B cell (primary cell): ENCODE results near the gene DCDC2C. TPM values are rescaled to one million over a fixed set of nuclear protein-coding genes. Genes with fewer than 3 reads are reported as not detected.

Experiments
- ATAC-seq: fragments of 200-7000 bp; cut with Tn5 transposase; one replicate; pipeline ENCODE4 v1.10.0; 2021; ENCODE audit warnings: low read depth, mild to moderate bottlenecking, moderate number of reproducible peaks, moderate library complexity
- CTCF ChIA-PET: fragments of 350-600 bp; sonication (Branson Sonifier 250); formaldehyde crosslinking; loops from one replicate; lab custom pipeline; 2021; ENCODE audit warnings: antibody characterized with exemption, inconsistent platforms; lab: Charles Lee
- POLR2A ChIA-PET: fragments of 350-600 bp; sonication (Branson Sonifier 250); formaldehyde crosslinking; loops from one replicate; lab custom pipeline; 2021; ENCODE audit warnings: antibody characterized with exemption; lab: Charles Lee
- DNase-seq: peaks from one replicate; pipeline ENCODE4 v3.0.0; 2013
- H2AFZ ChIP-seq: 2 replicates; pipeline ENCODE4 v1.6.1; 2012; ENCODE audit warnings: mild to moderate bottlenecking, low read depth, low read length; ENCODE audit not compliant: insufficient read depth, poor library complexity, severe bottlenecking
- H3K27ac ChIP-seq, 2 donors: 1 replicate in 1 of 2; 2 replicates in 1 of 2; pipeline ENCODE4 v1.5.1; 2012 to 2013; ENCODE audit warnings: low read length in 2 of 2, mild to moderate bottlenecking in 2 of 2, moderate library complexity in 1 of 2
- H3K27me3 ChIP-seq, 4 experiments: fragments of 200-600 bp in 1 of 4; sonication (generic) in 1 of 4; replicated peaks in 1 of 4; 1 replicate in 2 of 4; 2 replicates in 2 of 4; pipeline versions ENCODE4 v1.6.1 to v1.7.0; 2013 to 2016; ENCODE audit warnings: low read length in 3 of 4, mild to moderate bottlenecking in 2 of 4, mixed read lengths in 1 of 4, moderate library complexity in 1 of 4; ENCODE audit not compliant: insufficient read depth in 4 of 4, control insufficient read depth in 3 of 4; ENCODE audit errors: control extremely low read depth in 1 of 4
- H3K36me3 ChIP-seq, 2 experiments: replicated peaks in 1 of 2; 1 replicate in 1 of 2; 2 replicates in 1 of 2; pipeline versions ENCODE4 v1.6.1 to v1.7.1; 2013; ENCODE audit warnings: low read length in 1 of 2; ENCODE audit not compliant: insufficient read depth in 2 of 2, control insufficient read depth in 1 of 2; ENCODE audit errors: control extremely low read depth in 1 of 2, extremely low read depth in 1 of 2
- H3K4me1 ChIP-seq, 2 donors: fragments of 200-600 bp in 1 of 2; sonication (generic) in 1 of 2; 1 replicate in 1 of 2; 2 replicates in 1 of 2; pipeline versions ENCODE4 v1.5.1 to v1.6.1; 2013 to 2017; ENCODE audit warnings: low read length in 2 of 2; ENCODE audit not compliant: control insufficient read depth in 2 of 2, insufficient read depth in 2 of 2
- H3K4me2 ChIP-seq: replicated peaks from 2 replicates; pipeline ENCODE3; 2012; ENCODE audit warnings: mild to moderate bottlenecking, low read depth, low read length; ENCODE audit not compliant: poor library complexity, severe bottlenecking
- H3K4me3 ChIP-seq, 5 experiments: fragments of 200-600 bp in 1 of 5; sonication (generic) in 1 of 5; 1 replicate in 3 of 5; 2 replicates in 2 of 5; pipeline versions ENCODE4 v1.5.1 to v1.7.0; 2011 to 2016; ENCODE audit warnings: low read length in 4 of 5, mild to moderate bottlenecking in 4 of 5, low read depth in 2 of 5, control low read depth in 1 of 5, moderate library complexity in 1 of 5; ENCODE audit not compliant: insufficient read depth in 1 of 5; ENCODE audit errors: control extremely low read depth in 1 of 5, extremely low read depth in 1 of 5
- H3K79me2 ChIP-seq: fragments of 200-600 bp; sonication (generic); one replicate; pipeline ENCODE4 v1.6.0; 2016; ENCODE audit warnings: low read length; ENCODE audit not compliant: control insufficient read depth, insufficient read depth
- H3K9ac ChIP-seq: fragments of 200-600 bp; sonication (generic); 2 replicates; pipeline ENCODE4 v1.6.1; 2017; ENCODE audit warnings: mild to moderate bottlenecking, low read length, moderate library complexity
- H3K9me3 ChIP-seq, 3 donors: one replicate each; pipeline versions ENCODE4 v1.6.1 to v1.7.1; 2013; ENCODE audit warnings: low read length in 2 of 3; ENCODE audit not compliant: control insufficient read depth in 2 of 3, insufficient read depth in 1 of 3; ENCODE audit errors: control extremely low read depth in 1 of 3
- H4K20me1 ChIP-seq: 2 replicates; pipeline ENCODE4 v1.6.0; 2012; ENCODE audit warnings: mild to moderate bottlenecking, low read length; ENCODE audit not compliant: insufficient read depth, control insufficient read depth, poor library complexity, severe bottlenecking
- H3K27ac Mint-ChIP-seq: one replicate; pipeline ENCODE4 v1.8.0; 2021; ENCODE audit warnings: mixed read lengths
- H3K27me3 Mint-ChIP-seq: one replicate; pipeline ENCODE4 v1.8.0; 2021; ENCODE audit warnings: mixed read lengths
- H3K4me1 Mint-ChIP-seq: one replicate; pipeline ENCODE4 v1.8.0; 2021; ENCODE audit warnings: mixed read lengths
- H3K4me3 Mint-ChIP-seq: one replicate; pipeline ENCODE4 v1.8.0; 2021; ENCODE audit warnings: mixed read lengths
- H3K9me3 Mint-ChIP-seq: one replicate; pipeline ENCODE4 v1.8.0; 2022; ENCODE audit warnings: mixed read lengths; ENCODE audit not compliant: insufficient read depth
- EZH2 ChIP-seq: IDR thresholded peaks from 2 replicates; pipeline ENCODE4 v1.6.1; 2012; ENCODE audit warnings: borderline replicate concordance, low read depth, mild to moderate bottlenecking, moderate library complexity, low read length; ENCODE audit not compliant: insufficient read depth, poor library complexity, severe bottlenecking
- WGBS: methylation state at CpG from one replicate; pipeline ENCODE4 v1.1.5; 2013; ENCODE audit warnings: missing lambda C conversion rate; ENCODE audit not compliant: insufficient coverage; 5-methylcytosine and 5-hydroxymethylcytosine counted together
- intact Hi-C: fragments of 100-400 bp; cut with micrococcal nuclease; formaldehyde crosslinking; loops from one replicate; pipeline ENCODE4 v1.10.0; 2022
- polyA plus RNA-seq: library from polyadenylated mRNA; depleted of rRNA; stranded (reverse); fragments of >200 nt; gene quantifications from 2 replicates; pipeline ENCODE4 v1.2.3, GENCODE V29; 2012
- total RNA-seq, 2 donors: library from RNA; stranded (reverse); fragments of 120-200 nt in 1 of 2; gene quantifications; 1 replicate in 1 of 2; 2 replicates in 1 of 2; pipeline versions ENCODE4 v1.2.3 to v1.2.4, GENCODE V29; 2013 to 2022
- TF ChIP-seq, protein P1 (sequence below): fragments of 200-600 bp; IDR thresholded peaks from one replicate; pipeline ENCODE4 v1.8.0; 2022; ENCODE audit warnings: antibody characterized with exemption, mild to moderate bottlenecking

Gene DCDC2C
- total and polyA plus RNA-seq, 2 donors (not counting 1 experiment from before 2014, with no cell fraction given), result not detected

DNA sequence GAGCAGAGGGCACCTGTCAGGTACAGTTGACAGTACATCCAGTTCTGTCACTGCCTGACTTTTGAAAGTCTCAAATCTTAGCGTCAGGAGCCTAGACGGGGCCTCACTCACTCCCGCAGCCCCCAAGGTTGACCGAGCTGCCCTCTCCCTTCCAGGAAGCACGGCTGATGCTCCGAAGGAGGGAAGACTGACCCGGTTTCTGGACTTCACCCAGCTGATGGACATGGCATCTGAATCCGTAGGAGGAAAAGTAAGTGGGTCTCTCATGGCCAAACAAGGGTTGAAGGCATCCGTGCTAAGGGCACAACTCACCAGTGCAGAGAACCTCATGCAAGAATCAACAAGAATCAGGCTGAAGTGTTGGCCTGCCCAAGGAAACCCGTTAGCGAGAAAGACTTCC lies 32.4 kb upstream of the DCDC2C start:
- ATAC-seq, result no peak
- DNase-seq, result no peak
- H3K27ac Mint-ChIP-seq, result no peak overlapping the region
- H3K4me3 Mint-ChIP-seq, result no peak overlapping the region
- TF ChIP-seq, protein P1, sequence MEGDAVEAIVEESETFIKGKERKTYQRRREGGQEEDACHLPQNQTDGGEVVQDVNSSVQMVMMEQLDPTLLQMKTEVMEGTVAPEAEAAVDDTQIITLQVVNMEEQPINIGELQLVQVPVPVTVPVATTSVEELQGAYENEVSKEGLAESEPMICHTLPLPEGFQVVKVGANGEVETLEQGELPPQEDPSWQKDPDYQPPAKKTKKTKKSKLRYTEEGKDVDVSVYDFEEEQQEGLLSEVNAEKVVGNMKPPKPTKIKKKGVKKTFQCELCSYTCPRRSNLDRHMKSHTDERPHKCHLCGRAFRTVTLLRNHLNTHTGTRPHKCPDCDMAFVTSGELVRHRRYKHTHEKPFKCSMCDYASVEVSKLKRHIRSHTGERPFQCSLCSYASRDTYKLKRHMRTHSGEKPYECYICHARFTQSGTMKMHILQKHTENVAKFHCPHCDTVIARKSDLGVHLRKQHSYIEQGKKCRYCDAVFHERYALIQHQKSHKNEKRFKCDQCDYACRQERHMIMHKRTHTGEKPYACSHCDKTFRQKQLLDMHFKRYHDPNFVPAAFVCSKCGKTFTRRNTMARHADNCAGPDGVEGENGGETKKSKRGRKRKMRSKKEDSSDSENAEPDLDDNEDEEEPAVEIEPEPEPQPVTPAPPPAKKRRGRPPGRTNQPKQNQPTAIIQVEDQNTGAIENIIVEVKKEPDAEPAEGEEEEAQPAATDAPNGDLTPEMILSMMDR, result no peak
- no peak for TF ChIP-seq EZH2
- Histone ChIP-seq H3K4me3 (no peak overlapping the region), H3K4me2 (no peak overlapping the region), H3K9me3 (no peaks in the 10 kb centered on the region), H3K79me2 (no peaks in the 10 kb centered on the region), H3K36me3 (no peaks in the 10 kb centered on the region), H4K20me1 (no peaks in the 10 kb centered on the region), H3K4me1 (no peaks in the 10 kb centered on the region), H3K27me3 (no peaks in the 10 kb centered on the region), H3K9ac (no peak overlapping the region), H2AFZ (no peak overlapping the region), H3K27ac (no peak overlapping the region)
- no peaks in the 10 kb centered on the region for H3K9me3 Mint-ChIP-seq
- CTCF ChIA-PET, result no interaction called here
- 92% methylated on average over 10 of the region's 11 CpGs for WGBS
- H3K27me3 Mint-ChIP-seq, result peaks cover 11% of the 10 kb centered on the region
- intact Hi-C loops, result no loop called here
- H3K4me1 Mint-ChIP-seq, result no peaks in the 10 kb centered on the region
- POLR2A ChIA-PET, result no interaction called here

DNA sequence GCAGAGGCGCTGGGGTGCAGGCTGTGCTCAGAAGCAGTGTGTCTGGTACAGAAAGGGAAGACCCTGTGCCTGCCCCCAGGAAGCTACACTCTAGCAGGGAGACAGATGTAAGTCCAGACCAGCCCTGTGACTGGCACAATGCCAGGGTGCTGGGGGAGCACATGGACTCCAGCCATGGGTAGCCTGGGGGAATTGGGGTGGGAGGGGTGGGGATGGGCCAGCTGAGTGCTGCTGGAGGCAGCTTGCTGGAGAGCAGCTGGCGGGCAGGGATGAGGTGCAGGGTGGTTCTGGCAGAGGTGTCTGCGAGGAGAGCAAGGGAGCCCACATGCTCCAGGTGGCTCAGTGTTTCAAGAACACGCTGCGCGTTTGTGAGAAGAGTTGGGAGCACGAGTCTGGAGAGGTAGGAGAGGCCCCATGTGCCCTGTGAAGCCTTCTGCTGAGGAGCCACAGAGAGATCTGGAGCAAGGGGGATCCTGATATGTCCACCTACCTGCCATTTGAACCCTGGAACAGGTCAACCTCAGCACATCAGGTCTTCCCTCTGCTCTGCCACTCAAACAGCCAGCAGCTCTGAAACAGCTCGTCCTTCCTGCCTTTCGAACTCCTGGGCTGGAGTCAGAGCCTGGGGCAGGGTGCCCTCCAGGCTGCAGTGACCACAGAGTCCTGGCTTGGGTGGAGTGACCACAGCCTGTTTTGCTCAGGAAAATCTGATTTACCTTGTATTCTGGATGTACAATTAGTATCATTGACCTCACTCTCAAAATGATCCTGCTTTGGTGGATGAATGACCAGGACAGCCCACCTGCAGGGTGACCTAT lies 30.3 kb upstream of the DCDC2C start:
- CTCF ChIA-PET, result no interaction called here
- Mint-ChIP-seq H3K27me3 (peaks cover 9% of the 10 kb centered on the region), H3K4me1 (no peaks in the 10 kb centered on the region), H3K9me3 (no peaks in the 10 kb centered on the region), H3K27ac (no peak overlapping the region), H3K4me3 (no peak overlapping the region)
- no peaks in the 10 kb centered on the region for H3K9me3 ChIP-seq
- no peak overlapping the region for H3K9ac ChIP-seq
- ATAC-seq, result no peak
- H3K27ac ChIP-seq, result no peak overlapping the region
- no peak for TF ChIP-seq EZH2
- TF ChIP-seq, protein P1, result no peak
- H3K79me2 ChIP-seq, result no peaks in the 10 kb centered on the region
- POLR2A ChIA-PET, result no interaction called here
- intact Hi-C loops, result no loop called here
- no peak for DNase-seq
- H3K27me3 ChIP-seq, result no peaks in the 10 kb centered on the region
- no peak overlapping the region for H3K4me3 ChIP-seq
- no peak overlapping the region for H3K4me2 ChIP-seq
- no peaks in the 10 kb centered on the region for H4K20me1 ChIP-seq
- no peaks in the 10 kb centered on the region for H3K36me3 ChIP-seq
- H3K4me1 ChIP-seq, result no peaks in the 10 kb centered on the region
- H2AFZ ChIP-seq, result no peak overlapping the region
- WGBS, result 89% methylated on average over 7 of the region's 9 CpGs
